ENCODE measurements around the gene MAPK1IP1L. TPM values are rescaled to one million over a fixed set of nuclear protein-coding genes. Genes with fewer than 3 reads are reported as not detected.
A peak's percentile ranks its signal among the peaks of the same experiment; 100 is the strongest.

Gene MAPK1IP1L
- total RNA-seq, 4 donors from 2014 or later = 36.8 to 73.7 (median 54.0) TPM

DNA sequence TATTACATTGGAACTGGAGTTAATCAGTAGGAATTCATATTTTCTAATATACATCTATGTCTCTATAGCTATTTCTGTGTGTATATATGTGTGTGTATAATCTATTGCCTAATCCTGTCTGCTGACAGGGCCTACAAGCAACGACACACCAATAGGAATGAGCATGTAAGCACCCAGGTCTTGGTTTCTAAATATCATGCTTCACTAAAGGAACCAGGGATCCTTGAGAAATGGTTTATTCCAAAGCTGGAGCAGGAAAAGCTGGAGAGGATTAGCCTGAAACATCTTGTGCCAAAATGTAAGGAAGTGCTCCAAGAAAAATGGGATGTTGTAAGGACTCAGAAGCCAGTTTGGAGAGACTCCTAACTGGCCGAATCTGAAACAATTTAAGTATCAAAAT is 48.3 kb downstream of the MAPK1IP1L start:
- WGBS, 2 donors = 17 to 24% methylated on average over 2 of the region's 2 CpGs
- intact Hi-C loops (cut with DNase I; ENCODE audit: low total_unique reads) = no loop called here
- DNase-seq (ENCODE audit: low spot score in 2 of 2) = no peak
- TF ChIP-seq, protein P1, sequence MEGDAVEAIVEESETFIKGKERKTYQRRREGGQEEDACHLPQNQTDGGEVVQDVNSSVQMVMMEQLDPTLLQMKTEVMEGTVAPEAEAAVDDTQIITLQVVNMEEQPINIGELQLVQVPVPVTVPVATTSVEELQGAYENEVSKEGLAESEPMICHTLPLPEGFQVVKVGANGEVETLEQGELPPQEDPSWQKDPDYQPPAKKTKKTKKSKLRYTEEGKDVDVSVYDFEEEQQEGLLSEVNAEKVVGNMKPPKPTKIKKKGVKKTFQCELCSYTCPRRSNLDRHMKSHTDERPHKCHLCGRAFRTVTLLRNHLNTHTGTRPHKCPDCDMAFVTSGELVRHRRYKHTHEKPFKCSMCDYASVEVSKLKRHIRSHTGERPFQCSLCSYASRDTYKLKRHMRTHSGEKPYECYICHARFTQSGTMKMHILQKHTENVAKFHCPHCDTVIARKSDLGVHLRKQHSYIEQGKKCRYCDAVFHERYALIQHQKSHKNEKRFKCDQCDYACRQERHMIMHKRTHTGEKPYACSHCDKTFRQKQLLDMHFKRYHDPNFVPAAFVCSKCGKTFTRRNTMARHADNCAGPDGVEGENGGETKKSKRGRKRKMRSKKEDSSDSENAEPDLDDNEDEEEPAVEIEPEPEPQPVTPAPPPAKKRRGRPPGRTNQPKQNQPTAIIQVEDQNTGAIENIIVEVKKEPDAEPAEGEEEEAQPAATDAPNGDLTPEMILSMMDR (IDR thresholded peaks at IDR 0.05) = no peak
- no peak for TF ChIP-seq POLR2A (IDR thresholded peaks at IDR 0.05)
- H3K4me3 ChIP-seq (ENCODE audit: low read depth, poor library complexity, severe bottlenecking) = no peak overlapping the region

DNA sequence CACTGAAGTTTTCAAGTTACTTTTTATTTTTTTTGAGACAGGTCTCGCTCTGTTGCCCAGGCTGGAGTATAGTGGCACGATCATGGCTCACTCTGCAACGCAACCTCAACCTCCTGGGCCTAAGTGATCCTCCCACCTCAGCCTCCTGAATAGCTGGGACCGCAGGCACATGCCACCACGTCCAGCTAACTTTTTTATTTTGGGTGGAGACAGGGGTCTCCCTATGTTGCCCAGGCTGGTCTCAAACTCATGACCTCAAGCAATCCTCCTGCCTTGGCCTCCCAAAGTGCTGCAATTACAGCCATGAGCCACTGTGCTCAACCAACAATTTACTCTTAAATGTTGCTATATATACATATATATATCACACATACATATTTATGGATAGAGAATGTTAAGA is 50.3 kb downstream of the MAPK1IP1L start:
- TF ChIP-seq, protein P1 (IDR thresholded peaks at IDR 0.05) = no peak
- TF ChIP-seq POLR2A (IDR thresholded peaks at IDR 0.05) = no peak
- WGBS, 2 donors = 86 to 88% methylated on average over 5 of the region's 5 CpGs
- no peak for DNase-seq (ENCODE audit: low spot score in 2 of 2)

DNA sequence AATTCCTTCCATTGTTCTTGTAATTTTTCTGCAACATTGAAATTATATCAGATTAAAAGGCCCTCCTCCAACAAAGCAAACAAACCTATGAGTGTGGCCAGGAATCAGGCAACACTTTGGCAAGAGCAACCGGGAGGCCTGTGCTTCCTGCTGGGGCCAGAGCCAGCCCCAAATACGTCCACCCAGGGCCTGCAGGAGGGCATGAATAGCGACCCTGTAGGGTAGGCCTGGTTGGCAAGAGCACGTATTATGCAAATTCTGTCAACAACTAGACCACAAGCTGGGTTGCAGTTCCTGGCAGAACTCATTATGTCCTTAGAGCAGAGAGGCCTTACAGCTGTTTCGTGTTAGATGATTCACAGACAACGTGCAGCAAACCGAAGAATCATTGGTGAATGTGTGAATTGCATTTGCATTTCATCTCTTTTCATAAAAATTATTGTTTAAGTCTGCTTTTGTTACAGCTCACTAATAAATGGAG is 50.7 kb downstream of the MAPK1IP1L start:
- WGBS, 2 donors = 0 to 1% methylated on average over 7 of the region's 7 CpGs
- no peak overlapping the region for H3K4me3 ChIP-seq (ENCODE audit: low read depth, poor library complexity, severe bottlenecking)
- DNase-seq (ENCODE audit: low spot score in 2 of 2) = peak; percentile 92 to 96
- no peak for TF ChIP-seq POLR2A (IDR thresholded peaks at IDR 0.05)
- TF ChIP-seq, protein P1 (IDR thresholded peaks at IDR 0.05) = no peak
- intact Hi-C loops (cut with DNase I; ENCODE audit: low total_unique reads) = no loop called here

More for the DNA sequence above, 50.3 kb downstream of the MAPK1IP1L start:
- intact Hi-C loops (cut with DNase I; ENCODE audit: low total_unique reads) = no loop called here
- H3K4me3 ChIP-seq (ENCODE audit: low read depth, poor library complexity, severe bottlenecking) = no peak overlapping the region

DNA sequence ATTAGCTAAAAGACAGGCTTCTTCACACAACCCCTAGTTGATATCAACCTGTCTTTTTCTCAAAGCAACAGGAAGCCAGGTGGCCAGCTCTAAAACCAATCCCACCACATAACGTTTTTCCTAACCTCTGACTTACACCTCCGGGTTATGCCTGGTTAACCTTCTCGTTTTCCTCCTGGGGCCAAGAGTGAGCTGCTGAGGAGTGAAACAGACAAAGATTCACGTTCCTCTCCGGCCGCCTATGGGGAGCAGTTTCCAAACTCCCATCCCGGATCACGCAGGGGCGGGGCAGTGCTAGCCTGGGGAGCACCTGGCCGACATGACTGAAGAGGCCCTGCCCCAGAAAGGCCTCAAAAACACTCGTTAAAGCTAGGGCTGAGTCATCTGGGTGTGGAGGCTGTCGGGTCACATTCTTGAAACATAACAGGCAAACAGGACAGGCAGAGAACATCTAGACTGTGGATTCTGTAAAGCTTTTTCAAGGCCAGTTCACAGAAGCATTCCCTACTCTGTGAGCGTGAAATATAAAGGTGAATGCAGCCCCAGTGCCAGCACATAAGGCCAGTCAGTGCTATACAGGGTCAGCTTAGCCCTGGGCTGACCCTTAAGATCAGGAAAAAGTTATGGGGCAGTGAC is 51.7 kb downstream of the MAPK1IP1L start:
- WGBS, 2 donors = 5 to 6% methylated on average over 13 of the region's 13 CpGs
- H3K4me3 ChIP-seq (ENCODE audit: low read depth, poor library complexity, severe bottlenecking) = no peak overlapping the region
- no peak for TF ChIP-seq POLR2A (IDR thresholded peaks at IDR 0.05)
- TF ChIP-seq, protein P1 (IDR thresholded peaks at IDR 0.05) = no peak
- peak; percentile 94 to 97 for DNase-seq (ENCODE audit: low spot score in 2 of 2)
- intact Hi-C loops (cut with DNase I; ENCODE audit: low total_unique reads) = no loop called here

DNA sequence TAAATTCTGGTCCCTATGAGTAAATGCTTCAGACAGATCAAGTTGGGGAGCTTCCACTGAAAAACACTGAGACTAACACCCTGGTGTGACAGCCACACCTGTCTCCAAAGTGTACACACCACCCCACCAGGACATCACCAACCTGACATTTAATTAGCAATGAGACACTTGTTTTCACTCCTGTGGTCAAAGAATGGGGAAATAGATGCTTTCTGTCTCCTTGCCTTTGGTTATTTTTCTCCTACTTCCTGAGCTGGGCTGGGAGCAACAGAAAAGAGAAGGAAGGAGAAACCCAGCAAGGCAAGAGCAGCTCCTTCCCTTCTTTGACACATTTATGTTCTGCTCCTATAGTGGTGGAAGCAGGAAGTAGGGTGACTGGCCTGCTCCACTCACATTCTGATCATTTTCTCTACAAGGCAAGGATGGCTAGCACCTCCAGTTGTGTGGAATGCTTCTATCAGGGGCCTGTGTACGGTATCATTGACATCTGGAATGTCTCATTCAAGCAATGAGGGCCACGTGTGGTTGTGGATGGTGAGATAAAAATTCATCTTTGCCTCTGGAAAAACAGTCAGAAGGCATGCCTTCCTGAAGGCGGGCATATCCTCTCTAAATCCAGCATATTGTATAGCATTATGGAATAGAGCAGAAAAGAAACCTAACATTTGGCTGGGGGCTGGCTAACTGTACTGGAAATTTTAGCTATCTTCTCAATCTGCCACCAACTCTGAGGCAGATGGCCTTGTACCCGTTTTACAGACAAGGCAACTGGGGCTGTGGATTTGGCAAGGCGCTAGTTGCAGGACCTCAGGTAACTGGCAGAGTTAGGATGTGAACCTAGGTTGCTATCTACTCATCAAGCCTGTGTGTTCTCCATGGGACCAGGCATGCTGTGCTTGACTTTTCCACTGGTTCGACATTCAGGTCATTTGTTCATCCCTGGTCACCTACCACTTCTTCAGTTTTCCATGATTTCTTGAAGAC is 52.8 kb downstream of the MAPK1IP1L start:
- no peak for DNase-seq (ENCODE audit: low spot score in 2 of 2)
- H3K4me3 ChIP-seq (ENCODE audit: low read depth, poor library complexity, severe bottlenecking) = no peak overlapping the region
- TF ChIP-seq POLR2A (IDR thresholded peaks at IDR 0.05) = no peak
- TF ChIP-seq, protein P1 (IDR thresholded peaks at IDR 0.05) = no peak
- WGBS, 2 donors = 79 to 90% methylated on average over 6 of the region's 6 CpGs
- intact Hi-C loops (cut with DNase I; ENCODE audit: low total_unique reads) = no loop called here
